Germinal center (tissue), 1 donor: ENCODE data around the gene KCNQ1OT1.

Source experiments
- DNase-seq: peaks from one replicate; pipeline ENCODE4 v3.0.0; 2012; ENCODE audit warnings: mixed read lengths, low spot score

The KCNQ1OT1 gene

GRCh38 chr11:2701898-2702434, 2.2 kb upstream of the KCNQ1OT1 start:
- DNase-seq: no peak

- no peak for DNase-seq
Measured at GRCh38 chr11:2701230-2701629, 1.4 kb upstream of the KCNQ1OT1 start.

GRCh38 chr11:2700415-2701211, 819 bp upstream of the KCNQ1OT1 start:
- peak; percentile 42 for DNase-seq

GRCh38 chr11:2699185-2699530, 636 bp downstream of the KCNQ1OT1 start:
- DNase-seq: no peak

- DNase-seq: no peak
Measured at GRCh38 chr11:2698386-2699184, 1.2 kb downstream of the KCNQ1OT1 start.

- DNase-seq: no peak
Measured at GRCh38 chr11:2697866-2698265, 1.9 kb downstream of the KCNQ1OT1 start.

- no peak for DNase-seq
Measured at GRCh38 chr11:2696455-2696854, 3.3 kb downstream of the KCNQ1OT1 start.

GRCh38 chr11:2694995-2695939, 4.5 kb downstream of the KCNQ1OT1 start:
- no peak for DNase-seq

- DNase-seq: no peak
Measured at GRCh38 chr11:2694495-2694894, 5.3 kb downstream of the KCNQ1OT1 start.

GRCh38 chr11:2693271-2694261, 6.2 kb downstream of the KCNQ1OT1 start:
- no peak for DNase-seq

- DNase-seq: no peak
Measured at GRCh38 chr11:2691991-2692875, 7.6 kb downstream of the KCNQ1OT1 start.

- no peak for DNase-seq
Measured at GRCh38 chr11:2691355-2691761, 8.4 kb downstream of the KCNQ1OT1 start.

- DNase-seq: no peak
Measured at GRCh38 chr11:2690596-2691354, 9.0 kb downstream of the KCNQ1OT1 start.

- peak; percentile 25 for DNase-seq
Measured at GRCh38 chr11:2689651-2690575, 9.9 kb downstream of the KCNQ1OT1 start.

- no peak for DNase-seq
Measured at GRCh38 chr11:2688381-2689231, 11.2 kb downstream of the KCNQ1OT1 start.

- DNase-seq: no peak
Measured at GRCh38 chr11:2687782-2688191, 12.0 kb downstream of the KCNQ1OT1 start.

- DNase-seq: no peak
Measured at GRCh38 chr11:2687223-2687530, 12.6 kb downstream of the KCNQ1OT1 start.
